Thyroid gland (tissue), 4 donors: ENCODE measurements around the gene CAMKK1.

Experiments used
- CTCF ChIP-seq, 6 experiments: fragments of 200-600 bp in 3 of 6; fragments of 450-650 bp in 3 of 6; sonication (generic) in 3 of 6; IDR thresholded peaks; one replicate each; pipeline ENCODE4 v1.5.1; 2016 to 2019; ENCODE audit warnings: antibody characterized with exemption in 6 of 6, mild to moderate bottlenecking in 2 of 6, inconsistent platforms in 1 of 6, moderate library complexity in 1 of 6
- POLR2A ChIP-seq, 2 donors: fragments of 450-650 bp; IDR thresholded peaks; one replicate each; pipeline ENCODE4 v1.6.1; 2017; ENCODE audit warnings: antibody characterized with exemption in 2 of 2, mild to moderate bottlenecking in 2 of 2, moderate library complexity in 1 of 2

- TF ChIP-seq CTCF (IDR thresholded peaks at IDR 0.05) (no peak), POLR2A (IDR thresholded peaks at IDR 0.05) (no peak)
Measured at GRCh38 chr17:3921006-3921405, 28.2 kb upstream of the CAMKK1 start.
